Sigmoid colon (tissue), 7 donors: Measurements from ENCODE around the gene IL6ST. TPM values are rescaled to one million over a fixed set of nuclear protein-coding genes. Genes with fewer than 3 reads are reported as not detected.
A peak's percentile ranks its signal among the peaks of the same experiment; 100 is the strongest.
"Not testable (repeated sequence)": the region's sequence is repeated elsewhere in the genome, so short reads cannot be mapped to it uniquely, and the experiment has no call there.

Experiments used
- DNase-seq: peaks from one replicate; pipeline ENCODE4 v3.0.0-alpha.2; 2019
- H3K27ac ChIP-seq, 4 donors: fragments of 200-600 bp; sonication (generic); one replicate each; pipeline ENCODE4 v1.5.1; 2016 to 2019; ENCODE audit warnings: mild to moderate bottlenecking in 1 of 4
- H3K27me3 ChIP-seq, 3 donors: fragments of 200-600 bp; sonication (generic); one replicate each; pipeline ENCODE4 v1.5.1; 2019; ENCODE audit warnings: mild to moderate bottlenecking in 1 of 3
- H3K36me3 ChIP-seq, 4 donors: fragments of 200-600 bp; sonication (generic); one replicate each; pipeline ENCODE4 v1.5.1; 2016 to 2019
- H3K4me1 ChIP-seq, 4 donors: fragments of 200-600 bp; sonication (generic); one replicate each; pipeline ENCODE4 v1.5.1; 2017 to 2019
- H3K4me3 ChIP-seq, 4 donors: fragments of 200-600 bp; sonication (generic); one replicate each; pipeline ENCODE4 v1.5.1; 2017 to 2019; ENCODE audit warnings: mild to moderate bottlenecking in 2 of 4, moderate library complexity in 1 of 4
- H3K9me3 ChIP-seq, 4 donors: fragments of 200-600 bp in 3 of 4; sonication (generic) in 3 of 4; one replicate each; pipeline versions ENCODE4 v1.5.1 to v1.6.1; 2013 to 2019
- EP300 ChIP-seq, 4 donors: sonication (generic); formaldehyde crosslinking; IDR thresholded peaks; one replicate each; pipeline ENCODE4 v1.6.1; 2017; ENCODE audit warnings: antibody characterized with exemption in 4 of 4
- POLR2A ChIP-seq, 2 donors: fragments of 450-650 bp; IDR thresholded peaks; one replicate each; pipeline ENCODE4 v1.6.1; 2016; ENCODE audit warnings: antibody characterized with exemption in 2 of 2, mild to moderate bottlenecking in 2 of 2, moderate library complexity in 2 of 2
- POLR2AphosphoS5 ChIP-seq, 4 donors: sonication (generic); formaldehyde crosslinking; IDR thresholded peaks; one replicate each; pipeline ENCODE4 v1.6.1; 2017; ENCODE audit warnings: antibody characterized with exemption in 4 of 4
- WGBS, 2 donors: extraction: QIAGEN DNeasy Blood & Tissue Kit; methylation state at CpG; one replicate each; pipeline ENCODE4 v1.1.7; 2013; 5-methylcytosine and 5-hydroxymethylcytosine counted together
- intact Hi-C: fragments of 100-400 bp; cut with DNase I; formaldehyde crosslinking; loops from one replicate; pipeline ENCODE4 v1.15.1; 2023
- polyA plus RNA-seq, 3 donors: library from polyadenylated mRNA; stranded (reverse); fragments of 200-250 nt; gene quantifications; one replicate each; pipeline ENCODE4 v1.2.3, GENCODE V29; 2013
- total RNA-seq, 4 donors: library from RNA; depleted of rRNA; stranded (reverse); fragments of >200 nt; gene quantifications; one replicate each; pipeline ENCODE4 v1.1.0, GENCODE V29; 2016
- TF ChIP-seq, protein P1 (sequence below), 4 experiments: fragments of 450-650 bp in 3 of 4; fragments of 200-600 bp in 1 of 4; IDR thresholded peaks; one replicate each; pipeline ENCODE4 v1.5.1; 2016 to 2019; ENCODE audit warnings: antibody characterized with exemption in 4 of 4, mild to moderate bottlenecking in 3 of 4, moderate library complexity in 2 of 4
- donor health status: healthy with polysubstance abuse.
- donor health status: Bipolar disorder and iron deficiency.
- donor health status: healthy.

The IL6ST gene
- total and polyA plus RNA-seq, 7 donors: 7.4 to 373 (median 206) TPM

DNA sequence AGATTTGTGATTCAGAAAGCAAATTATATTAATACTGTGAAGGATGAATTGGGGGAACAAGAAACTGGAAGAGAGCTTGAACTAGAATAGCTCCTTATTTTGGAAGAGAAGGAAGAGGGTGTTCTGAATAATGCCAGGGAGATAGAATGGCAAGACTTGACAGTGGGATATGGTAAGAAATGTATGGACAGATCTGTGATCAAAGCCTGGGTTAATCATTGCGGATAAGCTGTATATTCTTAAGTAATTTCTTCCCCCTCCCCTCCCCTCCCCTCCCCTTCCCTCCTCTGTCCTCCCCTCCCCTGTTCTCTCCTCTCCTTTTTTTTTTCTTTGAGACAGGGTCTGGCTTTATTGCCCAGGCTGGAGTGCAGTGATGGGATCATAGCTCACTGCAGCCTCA lies 10.1 kb upstream of the IL6ST start:
- no peak for DNase-seq
- Histone ChIP-seq H3K27me3 (no peaks in the 10 kb centered on the region), H3K27ac (no peak overlapping the region), H3K36me3 (no peaks in the 10 kb centered on the region), H3K4me3 (no peak overlapping the region), H3K4me1 (peaks cover 0 to 6% (median 0%) of the 10 kb centered on the region in 4 donors), H3K9me3 (peaks cover 0 to 3% (median under 1%) of the 10 kb centered on the region in 4 donors)
- intact Hi-C loops: no loop called here
- TF ChIP-seq POLR2AphosphoS5 (IDR thresholded peaks at IDR 0.05) (no peak), POLR2A (IDR thresholded peaks at IDR 0.05) (no peak)
- WGBS, 2 donors: 91 to 96% methylated on average over 1 of the region's 1 CpG

DNA sequence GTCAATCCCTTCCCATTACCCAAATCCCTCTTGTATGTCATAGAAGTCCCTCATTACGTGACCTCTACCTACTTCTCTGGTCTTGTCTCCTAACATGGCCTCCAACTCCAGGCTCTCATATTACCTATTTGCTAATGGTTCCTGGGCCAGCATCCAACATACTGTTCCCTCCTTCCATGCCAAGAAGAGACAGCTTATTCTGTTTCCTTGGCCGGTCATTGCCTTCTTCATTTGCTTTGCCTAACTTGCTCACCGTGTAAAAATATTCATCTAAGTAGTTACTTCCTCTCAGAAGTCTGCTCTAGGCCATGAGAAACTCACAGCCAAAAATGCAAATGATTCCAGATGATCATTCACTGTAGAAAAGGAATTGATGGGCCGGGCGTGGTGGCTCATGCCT lies 8.9 kb upstream of the IL6ST start:
- H3K9me3 ChIP-seq: peaks cover 0 to 3% (median under 1%) of the 10 kb centered on the region in 4 donors
- intact Hi-C loops: no loop called here
- 85 to 92% methylated on average over 5 of the region's 5 CpGs for WGBS, 2 donors
- no peak overlapping the region for H3K4me3 ChIP-seq
- H3K36me3 ChIP-seq: no peaks in the 10 kb centered on the region
- peaks cover 0 to 6% (median 0%) of the 10 kb centered on the region in 4 donors for H3K4me1 ChIP-seq
- H3K27ac ChIP-seq: peak overlapping the region in 3 of 4 donors; percentile 23 to 55 (median 43)
- TF ChIP-seq POLR2A (IDR thresholded peaks at IDR 0.05) (no peak), POLR2AphosphoS5 (IDR thresholded peaks at IDR 0.05) (peak in 2 of 4 donors; percentile 18 to 28)
- TF ChIP-seq, protein P1, sequence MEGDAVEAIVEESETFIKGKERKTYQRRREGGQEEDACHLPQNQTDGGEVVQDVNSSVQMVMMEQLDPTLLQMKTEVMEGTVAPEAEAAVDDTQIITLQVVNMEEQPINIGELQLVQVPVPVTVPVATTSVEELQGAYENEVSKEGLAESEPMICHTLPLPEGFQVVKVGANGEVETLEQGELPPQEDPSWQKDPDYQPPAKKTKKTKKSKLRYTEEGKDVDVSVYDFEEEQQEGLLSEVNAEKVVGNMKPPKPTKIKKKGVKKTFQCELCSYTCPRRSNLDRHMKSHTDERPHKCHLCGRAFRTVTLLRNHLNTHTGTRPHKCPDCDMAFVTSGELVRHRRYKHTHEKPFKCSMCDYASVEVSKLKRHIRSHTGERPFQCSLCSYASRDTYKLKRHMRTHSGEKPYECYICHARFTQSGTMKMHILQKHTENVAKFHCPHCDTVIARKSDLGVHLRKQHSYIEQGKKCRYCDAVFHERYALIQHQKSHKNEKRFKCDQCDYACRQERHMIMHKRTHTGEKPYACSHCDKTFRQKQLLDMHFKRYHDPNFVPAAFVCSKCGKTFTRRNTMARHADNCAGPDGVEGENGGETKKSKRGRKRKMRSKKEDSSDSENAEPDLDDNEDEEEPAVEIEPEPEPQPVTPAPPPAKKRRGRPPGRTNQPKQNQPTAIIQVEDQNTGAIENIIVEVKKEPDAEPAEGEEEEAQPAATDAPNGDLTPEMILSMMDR (IDR thresholded peaks at IDR 0.05): no peak
- no peaks in the 10 kb centered on the region for H3K27me3 ChIP-seq
- no peak for DNase-seq

DNA sequence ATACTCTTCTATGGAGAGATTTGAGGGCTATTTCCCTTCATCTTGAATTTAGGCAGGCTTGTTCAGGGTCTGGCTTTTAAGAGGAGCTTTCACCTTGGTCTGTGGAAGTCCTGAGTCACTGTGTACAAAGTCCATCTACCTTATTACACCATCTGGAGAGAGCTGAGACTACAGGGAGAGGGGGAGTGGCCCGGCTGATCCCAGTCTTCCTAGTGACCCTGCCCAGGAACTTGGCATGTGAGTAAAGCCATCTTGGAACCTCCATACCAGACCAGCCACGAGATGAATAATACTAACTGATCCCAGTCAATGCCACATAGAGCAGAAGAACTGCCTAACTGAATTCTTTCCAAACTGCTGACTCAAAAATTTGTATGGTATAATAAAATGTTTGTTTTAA lies 8.4 kb upstream of the IL6ST start:
- TF ChIP-seq POLR2A (IDR thresholded peaks at IDR 0.05) (no peak), EP300 (IDR thresholded peaks at IDR 0.05) (no peak), POLR2AphosphoS5 (IDR thresholded peaks at IDR 0.05) (no peak)
- TF ChIP-seq, protein P1 (IDR thresholded peaks at IDR 0.05): no peak
- H3K9me3 ChIP-seq: peaks cover 0 to 3% (median under 1%) of the 10 kb centered on the region in 4 donors
- no peaks in the 10 kb centered on the region for H3K27me3 ChIP-seq
- peaks cover 0 to 6% (median 0%) of the 10 kb centered on the region in 4 donors for H3K4me1 ChIP-seq
- 16 to 57% methylated on average over 2 of the region's 2 CpGs for WGBS, 2 donors
- no peak for DNase-seq
- no peaks in the 10 kb centered on the region for H3K36me3 ChIP-seq
- peak overlapping the region in 3 of 4 donors; percentile 23 to 55 (median 43) for H3K27ac ChIP-seq
- H3K4me3 ChIP-seq: no peak overlapping the region
- intact Hi-C loops: no loop called here

DNA sequence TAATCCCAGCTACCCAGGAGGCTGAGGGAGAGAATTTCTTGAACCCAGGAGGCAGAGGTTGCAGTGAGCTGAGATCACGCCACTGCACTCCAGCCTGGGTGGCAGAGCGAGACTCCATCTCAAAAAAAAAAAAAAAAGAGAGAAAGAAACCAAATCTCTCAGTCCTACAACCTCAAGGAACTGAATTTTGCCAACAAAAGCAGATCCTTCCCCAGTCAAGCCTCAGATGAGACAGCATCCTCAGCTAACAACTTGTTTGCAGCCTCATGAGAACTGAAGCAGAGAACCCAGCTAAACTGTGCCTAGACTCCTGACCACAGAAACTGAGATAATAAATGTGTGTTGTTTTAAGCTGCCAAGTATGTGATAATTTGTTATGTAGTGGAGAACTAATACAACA lies 7.5 kb upstream of the IL6ST start:
- H3K36me3 ChIP-seq: no peaks in the 10 kb centered on the region
- WGBS, 2 donors: 91 to 100% methylated on average over 2 of the region's 2 CpGs
- H3K4me1 ChIP-seq: peaks cover 0 to 6% (median 0%) of the 10 kb centered on the region in 4 donors
- peaks cover 0 to 3% (median under 1%) of the 10 kb centered on the region in 4 donors for H3K9me3 ChIP-seq
- no peak overlapping the region for H3K27ac ChIP-seq
- intact Hi-C loops: no loop called here
- TF ChIP-seq EP300 (IDR thresholded peaks at IDR 0.05) (no peak), POLR2A (IDR thresholded peaks at IDR 0.05) (no peak), POLR2AphosphoS5 (IDR thresholded peaks at IDR 0.05) (no peak)
- TF ChIP-seq, protein P1 (IDR thresholded peaks at IDR 0.05): no peak
- DNase-seq: no peak
- H3K4me3 ChIP-seq: no peak overlapping the region
- no peaks in the 10 kb centered on the region for H3K27me3 ChIP-seq

DNA sequence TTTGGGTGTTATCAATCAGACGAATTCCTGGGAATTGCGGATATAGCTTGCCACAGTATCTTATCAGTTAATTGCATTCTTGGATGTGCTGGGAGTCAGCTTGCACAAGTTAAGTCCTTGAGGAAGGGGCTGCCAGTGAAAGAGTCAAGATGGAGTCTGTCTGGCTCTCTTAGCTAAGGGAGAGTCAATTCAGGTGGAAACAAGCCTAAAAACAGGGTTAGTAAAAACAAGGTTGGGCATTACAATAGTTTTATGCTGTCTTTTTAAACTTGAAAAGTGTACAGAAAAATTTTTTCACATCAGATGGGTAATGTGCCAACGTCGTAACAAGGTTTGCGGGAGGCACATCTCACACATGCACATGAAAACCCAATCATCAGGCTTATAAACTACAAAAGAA lies 5.5 kb upstream of the IL6ST start:
- H3K27me3 ChIP-seq, H3K36me3 ChIP-seq, H3K9me3 ChIP-seq, intact Hi-C loops, H3K4me3 ChIP-seq, DNase-seq, H3K27ac ChIP-seq: not testable (repeated sequence)
- 86 to 91% methylated on average over 5 of the region's 5 CpGs for WGBS, 2 donors
- H3K4me1 ChIP-seq: peaks cover 0 to 22% (median 17%) of the 10 kb centered on the region in 4 donors

DNA sequence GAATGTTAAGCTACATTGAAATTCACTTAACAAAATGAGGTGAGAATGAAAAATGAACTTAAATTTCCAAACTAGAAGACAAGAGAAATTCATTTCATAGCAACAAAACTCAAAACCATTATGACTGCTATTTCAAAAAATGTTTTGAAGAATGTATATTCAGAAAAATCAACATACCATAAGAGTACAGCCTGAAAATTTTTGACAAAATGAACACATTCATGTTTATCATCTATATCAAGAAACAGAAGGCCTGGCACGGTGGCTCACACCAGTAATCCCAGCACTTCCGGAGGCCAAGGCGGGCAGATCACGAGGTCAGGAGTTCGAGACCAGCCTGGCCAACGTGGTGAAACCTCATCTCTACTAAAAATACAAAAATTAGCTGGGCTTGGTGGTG lies 4.2 kb upstream of the IL6ST start:
- intact Hi-C loops: loop anchor here (5.0 to 10.0 kb wide), 4 partner anchors 58 to 906 kb away; partner anchors contain the start of genes MAP3K1, PLPP1 and SETD9
- TF ChIP-seq POLR2A (IDR thresholded peaks at IDR 0.05): no peak
- no peak for TF ChIP-seq EP300 (IDR thresholded peaks at IDR 0.05)
- TF ChIP-seq, protein P1 (IDR thresholded peaks at IDR 0.05): no peak
- TF ChIP-seq POLR2AphosphoS5 (IDR thresholded peaks at IDR 0.05): no peak
- 87 to 95% methylated on average over 6 of the region's 6 CpGs for WGBS, 2 donors

More for the DNA sequence above, 4.2 kb upstream of the IL6ST start:
- Histone ChIP-seq H3K4me1 (peaks cover 0 to 22% (median 17%) of the 10 kb centered on the region in 4 donors), H3K4me3 (no peak overlapping the region), H3K9me3 (peaks cover 0 to 3% (median under 1%) of the 10 kb centered on the region in 4 donors), H3K27ac (no peak overlapping the region), H3K27me3 (no peaks in the 10 kb centered on the region), H3K36me3 (no peaks in the 10 kb centered on the region)
- DNase-seq: no peak
